Ishikawa (cell line): ENCODE results near the gene LRRC28.

ENCODE experiments used
- EP300 ChIP-seq: IDR thresholded peaks from 2 replicates; pipeline ENCODE4 v1.6.1; 2012; ENCODE audit warnings: borderline replicate concordance
- TAF1 ChIP-seq: IDR thresholded peaks from 2 replicates; pipeline ENCODE4 v1.6.1; 2012; ENCODE audit warnings: low read depth, mild to moderate bottlenecking
- TCF12 ChIP-seq: IDR thresholded peaks from 2 replicates; pipeline ENCODE4 v1.6.1; 2012; ENCODE audit warnings: low read depth
- TEAD4 ChIP-seq: IDR thresholded peaks from 2 replicates; pipeline ENCODE4 v1.6.1; 2012
- YY1 ChIP-seq: IDR thresholded peaks from 2 replicates; pipeline ENCODE4 v1.6.1; 2012; ENCODE audit warnings: low read depth
- TF ChIP-seq, protein P1 (sequence below): IDR thresholded peaks from 2 replicates; pipeline ENCODE4 v1.6.1; 2012
- TF ChIP-seq, protein P2 (sequence below): IDR thresholded peaks from 2 replicates; pipeline ENCODE4 v1.6.1; 2012

DNA sequence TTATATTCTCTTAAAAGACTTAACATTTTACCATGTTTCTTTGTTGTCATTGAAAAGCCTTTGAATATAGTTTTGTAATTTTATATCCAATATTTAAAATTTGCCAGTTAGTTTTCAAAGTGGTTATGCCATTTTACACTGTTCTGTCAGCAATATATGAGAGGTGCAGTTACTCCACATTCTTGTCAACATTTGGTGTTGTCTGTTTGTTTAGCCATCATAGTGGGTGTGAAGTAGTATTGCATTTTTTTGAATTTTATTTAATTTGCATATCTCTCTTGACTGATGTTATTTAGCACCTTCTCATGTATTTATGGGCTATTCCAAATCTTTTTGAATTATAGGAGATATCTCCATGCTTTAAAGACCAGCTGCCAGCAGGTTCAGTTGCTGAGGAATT, 40.4 kb downstream of the LRRC28 start:
- TF ChIP-seq EP300 (no peak), TEAD4 (no peak), TCF12 (no peak), YY1 (no peak), TAF1 (no peak)
- TF ChIP-seq, protein P1, sequence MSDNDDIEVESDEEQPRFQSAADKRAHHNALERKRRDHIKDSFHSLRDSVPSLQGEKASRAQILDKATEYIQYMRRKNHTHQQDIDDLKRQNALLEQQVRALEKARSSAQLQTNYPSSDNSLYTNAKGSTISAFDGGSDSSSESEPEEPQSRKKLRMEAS = no peak
- TF ChIP-seq, protein P2, sequence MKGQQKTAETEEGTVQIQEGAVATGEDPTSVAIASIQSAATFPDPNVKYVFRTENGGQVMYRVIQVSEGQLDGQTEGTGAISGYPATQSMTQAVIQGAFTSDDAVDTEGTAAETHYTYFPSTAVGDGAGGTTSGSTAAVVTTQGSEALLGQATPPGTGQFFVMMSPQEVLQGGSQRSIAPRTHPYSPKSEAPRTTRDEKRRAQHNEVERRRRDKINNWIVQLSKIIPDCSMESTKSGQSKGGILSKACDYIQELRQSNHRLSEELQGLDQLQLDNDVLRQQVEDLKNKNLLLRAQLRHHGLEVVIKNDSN = no peak
